ENCODE measurements around the gene IGFN1. TPM values are rescaled to one million over a fixed set of nuclear protein-coding genes. Genes with fewer than 3 reads are reported as not detected.

IGFN1 gene
- total RNA-seq, 2 donors from 2014 or later: not detected

GRCh38 chr1:201147396-201148015 lies 43.1 kb upstream of the IGFN1 start:
- no peaks in the 10 kb centered on the region for H3K9me3 ChIP-seq

DNA sequence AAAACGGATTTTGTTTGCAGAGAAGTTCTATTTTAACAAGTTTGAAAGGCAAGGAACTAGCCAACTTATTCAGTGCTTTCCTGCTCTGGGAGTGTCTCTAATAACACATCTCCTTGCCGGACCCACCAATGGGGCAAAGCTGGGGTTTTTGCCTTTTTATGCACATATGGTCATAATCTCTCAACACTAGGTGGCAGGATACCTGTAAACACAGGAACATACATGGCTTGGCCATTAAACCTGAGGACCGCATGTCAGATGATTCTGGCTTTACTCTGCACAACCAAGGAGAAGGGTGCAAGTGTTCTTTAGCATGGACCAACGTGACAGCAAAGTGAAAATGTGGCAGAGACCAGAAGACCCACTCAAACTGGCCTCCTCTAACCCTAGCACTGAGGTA lies 41.2 kb upstream of the IGFN1 start:
- peaks cover 17% of the 10 kb centered on the region for H3K36me3 ChIP-seq
- H3K27me3 ChIP-seq (replicated peaks; ENCODE audit: insufficient read depth): no peaks in the 10 kb centered on the region
- no peak overlapping the region for H3K4me3 ChIP-seq
- no peaks in the 10 kb centered on the region for H3K9me3 ChIP-seq
- DNase-seq (ENCODE audit: low spot score): no peak
- peaks cover 6 to 14% of the 10 kb centered on the region in 2 donors for H3K4me1 ChIP-seq (ENCODE audit: control insufficient read depth in 1 of 2, low read depth in 2 of 2)
- TF ChIP-seq, protein P1, sequence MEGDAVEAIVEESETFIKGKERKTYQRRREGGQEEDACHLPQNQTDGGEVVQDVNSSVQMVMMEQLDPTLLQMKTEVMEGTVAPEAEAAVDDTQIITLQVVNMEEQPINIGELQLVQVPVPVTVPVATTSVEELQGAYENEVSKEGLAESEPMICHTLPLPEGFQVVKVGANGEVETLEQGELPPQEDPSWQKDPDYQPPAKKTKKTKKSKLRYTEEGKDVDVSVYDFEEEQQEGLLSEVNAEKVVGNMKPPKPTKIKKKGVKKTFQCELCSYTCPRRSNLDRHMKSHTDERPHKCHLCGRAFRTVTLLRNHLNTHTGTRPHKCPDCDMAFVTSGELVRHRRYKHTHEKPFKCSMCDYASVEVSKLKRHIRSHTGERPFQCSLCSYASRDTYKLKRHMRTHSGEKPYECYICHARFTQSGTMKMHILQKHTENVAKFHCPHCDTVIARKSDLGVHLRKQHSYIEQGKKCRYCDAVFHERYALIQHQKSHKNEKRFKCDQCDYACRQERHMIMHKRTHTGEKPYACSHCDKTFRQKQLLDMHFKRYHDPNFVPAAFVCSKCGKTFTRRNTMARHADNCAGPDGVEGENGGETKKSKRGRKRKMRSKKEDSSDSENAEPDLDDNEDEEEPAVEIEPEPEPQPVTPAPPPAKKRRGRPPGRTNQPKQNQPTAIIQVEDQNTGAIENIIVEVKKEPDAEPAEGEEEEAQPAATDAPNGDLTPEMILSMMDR (IDR thresholded peaks at IDR 0.05): no peak
- no peak for ATAC-seq (ENCODE audit: insufficient number of reproducible peaks, low FRiP score, low read depth)
- H3K27ac ChIP-seq: no peak overlapping the region

More at GRCh38 chr1:201147396-201148015, 43.1 kb upstream of the IGFN1 start:
- no peak for ATAC-seq (ENCODE audit: insufficient number of reproducible peaks, low FRiP score, low read depth)
- Histone ChIP-seq H3K27ac (no peak overlapping the region), H3K27me3 (replicated peaks; ENCODE audit: insufficient read depth) (no peaks in the 10 kb centered on the region), H3K4me3 (no peak overlapping the region), H3K36me3 (peaks cover 23% of the 10 kb centered on the region), H3K4me1 (ENCODE audit: control insufficient read depth in 1 of 2, low read depth in 2 of 2) (peaks cover 0 to under 1% of the 10 kb centered on the region in 2 donors)
- TF ChIP-seq, protein P1 (IDR thresholded peaks at IDR 0.05): no peak
- no peak for DNase-seq (ENCODE audit: low spot score)

- H3K27ac ChIP-seq: peak overlapping the region in 1 of 2 donors; percentile 65
- peak overlapping the region; percentile 86 for H3K4me3 ChIP-seq
- no peaks in the 10 kb centered on the region for H3K27me3 ChIP-seq (replicated peaks; ENCODE audit: insufficient read depth)
- H3K4me1 ChIP-seq (ENCODE audit: control insufficient read depth in 1 of 2, low read depth in 2 of 2): peaks cover 9 to 18% of the 10 kb centered on the region in 2 donors
- H3K36me3 ChIP-seq: peaks cover 1% of the 10 kb centered on the region
- ATAC-seq (ENCODE audit: insufficient number of reproducible peaks, low FRiP score, low read depth): peak; percentile 52
- DNase-seq (ENCODE audit: low spot score): no peak
- H3K9me3 ChIP-seq: no peaks in the 10 kb centered on the region
- TF ChIP-seq, protein P1 (IDR thresholded peaks at IDR 0.05): no peak
These were observed 36.9 kb upstream of the IGFN1 start for GRCh38 chr1:201153474-201154388.

DNA sequence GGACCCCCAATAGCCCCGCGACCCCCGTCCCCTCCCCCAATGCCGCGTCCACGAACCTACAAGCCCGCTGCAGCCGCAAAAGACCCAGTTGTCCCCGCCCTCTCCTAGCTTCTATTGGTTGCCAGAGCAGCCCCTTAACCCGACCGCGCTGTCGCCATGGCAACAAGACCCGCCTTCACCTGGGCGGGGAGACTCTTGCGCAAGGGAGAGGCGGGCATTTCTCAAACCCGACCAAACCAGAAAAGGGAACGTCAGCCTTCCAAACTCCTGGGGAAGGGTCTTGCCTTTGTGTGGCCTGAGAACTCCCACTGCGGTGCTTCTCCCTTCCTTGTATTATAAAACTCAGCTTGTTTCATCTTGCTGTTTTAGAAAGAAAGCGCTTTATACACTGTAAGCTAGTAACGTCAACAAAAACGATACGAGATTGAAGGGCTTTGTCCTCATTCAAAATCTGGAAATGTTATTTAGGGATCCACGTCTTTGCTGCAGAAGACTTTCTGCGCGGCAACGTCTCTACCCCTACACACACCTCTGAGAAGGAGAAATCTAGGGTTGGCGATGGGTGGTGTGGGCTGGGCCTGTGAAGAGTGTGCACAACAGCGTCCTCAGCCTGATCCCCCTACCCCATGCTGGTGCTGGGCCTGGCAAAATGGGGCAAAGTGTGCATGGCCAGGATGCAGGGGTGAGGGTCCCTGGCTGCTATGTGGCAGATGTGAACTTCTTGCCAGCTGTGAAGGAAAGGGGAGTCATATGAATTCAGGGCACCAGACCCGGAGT lies 36.0 kb upstream of the IGFN1 start, which contains the start of gene TMEM9:
TMEM9 (minus strand) TSS at position 86 of the 777 bp plus-strand sequence. CDS start 551 bp downstream, outside the sequence.
- Histone ChIP-seq H3K27me3 (replicated peaks; ENCODE audit: insufficient read depth) (no peaks in the 10 kb centered on the region), H3K27ac (peak within 1 kb of the TSS in 1 of 2 donors; percentile 65), H3K4me1 (ENCODE audit: control insufficient read depth in 1 of 2, low read depth in 2 of 2) (peaks cover 9 to 18% of the 10 kb centered on the region in 2 donors), H3K4me3 (peak within 1 kb of the TSS; percentile 86), H3K9me3 (no peaks in the 10 kb centered on the region), H3K36me3 (no peaks in the 10 kb centered on the region)
- peak; percentile 90 for ATAC-seq (ENCODE audit: insufficient number of reproducible peaks, low FRiP score, low read depth)
- TF ChIP-seq, protein P1 (IDR thresholded peaks at IDR 0.05): no peak
- DNase-seq (ENCODE audit: low spot score): peak; percentile 92
